NCI-H526 treated with DMSO at 0.1 percent for 48 hours (cell line): ENCODE data around the gene COL6A2.
"Not testable (repeated sequence)": the region's sequence is repeated elsewhere in the genome, so short reads cannot be mapped to it uniquely, and the experiment has no call there.

Experiments used
- DNase-seq: peaks from one replicate; lab custom pipeline; 2025; lab: John Stamatoyannopoulos, UW

The COL6A2 gene

DNA sequence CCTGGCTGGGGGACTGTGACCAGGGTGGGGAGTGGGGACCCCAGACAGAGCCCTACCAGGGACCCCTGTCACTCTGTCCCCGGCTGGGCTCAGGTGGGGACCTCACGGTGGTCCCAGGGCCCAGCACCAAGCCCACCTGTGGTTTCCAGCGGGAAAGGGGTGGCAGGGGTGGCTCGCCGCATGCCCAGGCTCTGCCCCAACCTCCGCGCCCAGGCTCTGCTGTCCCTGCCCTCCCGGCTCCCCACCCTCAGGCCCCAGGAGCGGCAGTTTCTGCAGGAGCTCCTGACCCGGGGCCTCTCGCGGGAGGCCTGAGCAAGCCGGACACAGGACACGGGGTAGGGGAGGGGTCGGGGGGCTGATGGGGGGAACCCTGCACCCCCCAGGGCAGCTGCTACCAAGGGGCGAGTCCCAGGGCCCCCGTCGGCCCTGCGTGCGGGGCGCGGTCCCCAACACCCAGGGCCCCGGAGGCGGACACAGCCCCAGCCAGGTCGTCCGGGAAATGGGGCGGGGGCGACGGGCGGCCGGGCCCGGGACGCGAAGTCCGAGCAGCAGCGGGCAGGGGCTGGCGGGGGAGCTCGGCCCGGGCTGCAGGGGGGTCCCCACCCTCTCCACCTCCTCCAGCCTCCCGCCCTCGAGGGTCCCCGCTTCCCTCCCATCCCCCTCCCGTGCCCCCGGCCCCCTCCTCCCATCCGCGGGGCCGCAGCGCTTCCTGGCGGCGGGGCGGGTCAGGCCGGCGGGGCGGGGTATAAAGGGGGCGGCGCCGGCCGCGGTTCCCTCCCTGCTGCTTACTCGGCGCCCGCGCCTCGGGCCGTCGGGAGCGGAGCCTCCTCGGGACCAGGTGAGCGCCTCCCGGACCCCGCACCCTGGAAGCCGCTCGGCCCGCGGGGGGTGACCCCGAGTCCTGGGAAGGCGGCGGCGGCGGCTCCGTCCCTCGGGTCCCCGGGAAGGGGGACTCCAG is at the start of gene COL6A2:
COL6A2 (plus strand) TSS at position 777 of the 958 bp plus-strand sequence.
- no peak for DNase-seq

DNA sequence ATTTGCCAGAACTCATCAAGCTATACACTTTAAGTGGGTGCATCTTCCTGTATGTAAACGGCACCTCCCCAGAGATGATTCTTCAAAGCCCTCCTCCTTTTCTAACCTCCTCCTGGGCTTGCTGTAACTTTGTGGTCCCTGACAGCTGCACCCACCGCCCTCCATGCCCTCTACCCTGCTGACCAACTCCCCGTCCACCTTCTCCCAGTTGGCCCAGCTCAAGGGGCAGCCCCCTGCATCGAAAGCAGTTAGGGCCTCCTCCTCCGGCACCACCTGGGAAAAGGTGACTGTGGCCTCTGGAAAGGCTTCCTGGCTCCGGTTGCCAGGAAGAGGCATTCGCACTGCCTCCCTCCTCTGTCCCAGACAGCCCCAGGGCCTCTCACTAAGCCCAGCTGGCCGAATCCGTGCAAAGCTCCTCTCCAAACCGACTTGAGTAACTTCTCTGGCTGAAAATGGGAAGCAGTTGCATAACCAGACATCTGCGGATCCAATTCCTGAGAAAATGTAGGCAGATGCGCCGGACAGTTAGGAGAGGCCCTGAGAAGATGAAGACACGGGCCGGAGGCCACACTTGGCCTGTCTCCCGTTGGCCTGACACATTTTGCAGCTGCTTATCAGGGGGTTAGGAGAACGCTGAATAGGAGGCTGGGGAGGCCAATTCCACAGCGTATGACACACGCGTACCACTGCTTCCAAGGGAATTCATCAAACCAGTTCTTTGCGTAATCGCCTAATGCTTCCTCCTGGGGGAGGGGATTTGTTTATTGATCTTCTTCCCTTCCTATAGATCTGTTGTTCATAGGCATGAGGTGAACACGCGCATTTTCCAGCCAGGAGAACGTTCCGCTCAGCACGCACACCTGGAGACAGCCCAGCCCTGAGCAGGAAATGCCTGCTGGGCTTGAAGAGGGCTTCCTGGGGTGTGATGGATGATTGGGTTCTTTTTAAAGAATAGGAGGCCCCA is 48.7 kb upstream of the COL6A2 start:
- no peak for DNase-seq

DNA sequence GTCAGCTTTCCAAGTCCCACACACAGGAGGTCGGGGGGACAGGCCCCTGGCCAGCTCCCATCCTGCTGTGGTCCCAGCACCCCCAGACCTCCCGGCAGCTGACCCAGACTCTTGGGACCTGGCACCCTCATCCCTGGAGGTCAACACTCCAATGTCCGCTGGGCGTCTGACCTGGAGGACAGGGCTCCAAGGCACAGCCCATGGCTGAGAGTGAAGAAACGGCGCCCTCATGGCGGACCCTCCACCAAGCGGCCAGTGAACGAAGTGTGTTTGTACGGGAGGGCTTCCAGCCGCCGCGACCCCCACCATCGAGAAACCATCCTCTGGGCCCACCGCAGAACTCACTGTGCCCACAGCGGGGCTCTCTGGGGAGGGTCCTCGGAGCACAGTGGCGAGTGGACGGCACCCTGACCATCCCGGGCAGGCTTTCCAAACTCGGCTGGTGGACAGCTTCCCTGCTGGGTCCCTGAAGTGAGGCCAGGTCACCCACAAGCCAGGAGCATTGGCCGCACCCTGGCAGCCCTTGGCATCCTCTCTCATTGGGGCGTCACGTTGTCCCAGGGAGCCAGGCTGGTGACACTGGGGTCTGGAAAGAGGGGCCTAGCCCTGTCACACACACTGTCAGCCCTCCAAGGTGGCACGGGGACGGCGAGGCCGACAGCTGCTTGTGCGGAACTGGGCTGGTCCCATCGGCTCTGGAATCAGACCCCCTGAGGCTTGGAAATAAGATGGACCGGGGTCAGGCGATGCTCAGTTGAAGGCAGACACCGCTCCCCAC is 47.8 kb upstream of the COL6A2 start:
- DNase-seq = no peak

DNA sequence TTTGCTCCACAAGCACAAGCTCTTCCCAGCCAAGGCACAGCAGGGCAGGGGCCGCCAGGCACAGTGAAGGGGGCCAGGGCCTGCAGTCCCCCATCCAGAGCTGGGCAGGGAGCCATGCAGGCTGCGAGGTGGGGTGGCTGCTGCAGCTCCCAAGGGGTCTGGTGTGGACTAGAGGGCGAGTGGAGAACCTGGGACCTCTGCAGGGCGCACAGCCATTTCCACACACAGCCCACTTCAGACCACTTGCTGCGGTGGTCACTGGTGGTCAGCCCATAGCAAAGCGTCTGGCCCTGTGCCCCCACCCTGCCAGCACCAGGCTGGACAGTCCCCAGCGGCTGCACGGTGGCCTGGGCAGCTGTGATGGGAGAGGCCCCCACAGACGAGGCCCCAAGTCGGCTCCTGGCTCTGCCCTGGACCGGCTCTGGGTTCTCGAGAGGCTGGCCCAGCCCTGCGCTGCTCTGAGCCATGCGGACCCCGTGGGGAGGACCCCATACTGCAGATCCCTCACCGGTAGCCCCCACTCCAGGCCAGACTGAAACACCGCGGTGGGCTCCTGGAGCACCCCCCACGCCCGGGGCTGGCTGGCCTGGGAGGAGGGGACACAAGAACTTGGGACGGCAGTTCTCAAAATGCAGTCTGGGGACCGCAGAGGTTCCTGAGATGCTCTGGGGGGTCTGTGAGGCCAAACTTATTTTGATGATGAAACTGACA is 47.1 kb upstream of the COL6A2 start:
- DNase-seq = no peak

DNA sequence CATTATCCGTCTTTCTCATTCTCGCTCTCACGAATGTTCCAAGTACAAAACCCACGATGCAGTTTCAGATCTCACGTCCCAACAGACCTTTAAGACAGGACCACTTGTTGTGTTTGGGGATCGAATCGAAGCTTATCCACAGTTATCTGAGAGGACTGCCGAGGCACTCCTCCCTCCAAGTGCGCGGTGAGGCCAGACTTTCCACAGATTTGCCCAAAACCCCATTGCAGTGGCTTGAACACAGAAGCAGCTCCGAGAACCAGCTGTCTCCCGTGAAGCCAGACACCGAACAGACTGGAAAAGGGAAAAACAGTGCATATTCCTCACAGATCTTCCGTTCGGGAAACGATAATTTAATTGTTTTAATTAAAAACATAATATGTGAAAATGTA is 46.5 kb upstream of the COL6A2 start:
- no peak for DNase-seq

DNA sequence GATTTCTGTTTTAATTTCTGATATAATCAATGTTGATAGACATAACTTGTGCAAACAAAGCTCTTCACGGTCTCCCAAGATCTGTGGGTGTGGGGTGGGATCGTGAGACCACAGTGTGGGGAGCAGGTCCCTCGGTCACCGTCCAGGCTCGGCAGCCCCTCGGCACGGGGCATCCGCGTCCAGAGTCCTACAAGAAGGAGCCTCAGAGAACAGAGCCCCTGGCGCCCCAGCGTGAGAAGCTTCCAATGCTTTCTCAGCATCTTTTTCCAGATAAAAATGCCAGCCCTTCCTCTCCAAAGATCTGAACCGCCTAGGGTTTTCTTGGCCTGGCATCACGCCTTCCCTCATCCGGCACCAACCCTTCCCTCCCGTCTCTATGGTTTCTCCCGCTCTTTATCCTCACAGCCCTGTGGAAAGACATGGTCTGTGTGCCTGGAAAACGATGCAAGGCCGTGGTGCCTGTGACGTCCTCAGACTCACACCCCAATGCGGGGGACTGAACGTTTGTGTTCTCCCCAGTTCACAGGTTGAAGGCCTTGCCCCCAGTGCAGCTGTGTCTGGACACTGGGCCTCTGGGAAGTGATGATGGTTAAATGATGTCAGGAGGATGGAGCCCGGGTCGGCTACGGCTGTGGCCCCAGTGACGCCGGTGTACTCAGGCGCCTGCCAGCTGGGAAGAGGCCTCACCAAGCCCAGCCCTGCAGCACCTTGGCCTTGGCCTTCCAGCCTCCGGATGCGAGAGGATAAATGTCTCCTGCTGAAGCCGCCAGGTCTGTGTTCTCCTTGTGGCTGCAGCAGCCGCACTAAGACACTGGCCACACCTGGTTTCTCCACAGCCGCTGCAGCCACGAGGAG is 45.9 kb upstream of the COL6A2 start:
- no peak for DNase-seq

DNA sequence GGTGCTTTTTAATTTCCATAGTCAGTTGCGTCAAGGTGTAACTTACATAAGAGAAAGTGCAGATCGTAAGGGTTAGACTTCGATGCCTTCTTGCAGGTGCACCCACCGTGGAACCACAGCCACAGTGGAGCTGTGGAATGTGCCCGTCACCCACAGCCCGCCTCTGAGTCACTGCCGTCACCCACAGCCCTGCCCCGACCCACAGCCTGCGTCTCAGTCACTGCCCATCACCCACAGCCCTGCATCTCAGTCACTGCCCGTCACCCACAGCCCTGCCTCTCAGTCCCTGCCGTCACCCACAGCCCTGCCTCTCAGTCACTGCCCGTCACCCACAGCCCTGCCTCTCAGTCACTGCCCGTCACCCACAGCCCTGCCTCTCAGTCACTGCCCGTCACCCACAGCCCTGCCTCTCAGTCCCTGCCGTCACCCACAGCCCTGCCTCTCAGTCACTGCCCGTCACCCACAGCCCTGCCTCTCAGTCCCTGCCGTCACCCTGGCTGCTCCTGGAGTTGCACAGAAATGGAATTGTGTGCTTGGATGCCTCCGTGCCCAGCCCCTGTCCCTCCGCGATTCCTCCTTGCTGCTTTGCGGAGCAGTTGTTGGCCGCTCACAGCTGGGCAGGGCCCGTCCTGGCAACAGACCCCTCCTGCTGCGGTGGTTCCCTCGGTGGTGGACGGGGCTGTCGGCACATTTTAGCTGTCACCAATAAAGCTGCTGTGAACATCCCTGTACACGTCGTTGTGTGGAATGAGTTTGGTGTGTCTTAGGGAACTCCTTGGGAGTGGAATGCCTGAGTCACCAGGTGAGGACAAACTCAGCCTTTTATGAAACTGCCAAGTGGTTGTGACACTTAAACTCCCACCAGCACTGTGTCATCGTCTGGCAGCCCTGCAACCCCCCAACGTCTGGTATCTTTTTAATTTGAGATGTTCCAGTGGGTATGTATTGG is 44.9 kb upstream of the COL6A2 start:
- DNase-seq = no peak

DNA sequence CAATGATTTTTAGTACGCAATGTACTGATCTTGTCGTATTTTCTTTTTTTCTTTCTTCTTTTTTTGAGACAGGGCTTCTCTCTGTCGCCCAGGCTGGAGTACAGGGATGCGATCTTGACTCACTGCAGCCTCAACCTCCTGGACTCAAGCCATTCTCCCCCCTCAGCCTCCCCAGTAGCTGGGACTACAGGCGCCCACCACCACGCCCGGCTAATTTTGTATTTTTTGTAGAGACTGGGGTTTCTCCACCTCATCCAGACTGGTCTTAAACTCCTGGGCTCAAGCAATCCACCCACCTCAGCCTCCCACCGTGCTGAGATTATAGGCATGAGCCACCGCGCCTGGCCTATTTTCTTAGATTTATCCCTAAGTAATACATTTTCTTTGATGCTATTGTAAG is 43.9 kb upstream of the COL6A2 start:
- DNase-seq = no peak

DNA sequence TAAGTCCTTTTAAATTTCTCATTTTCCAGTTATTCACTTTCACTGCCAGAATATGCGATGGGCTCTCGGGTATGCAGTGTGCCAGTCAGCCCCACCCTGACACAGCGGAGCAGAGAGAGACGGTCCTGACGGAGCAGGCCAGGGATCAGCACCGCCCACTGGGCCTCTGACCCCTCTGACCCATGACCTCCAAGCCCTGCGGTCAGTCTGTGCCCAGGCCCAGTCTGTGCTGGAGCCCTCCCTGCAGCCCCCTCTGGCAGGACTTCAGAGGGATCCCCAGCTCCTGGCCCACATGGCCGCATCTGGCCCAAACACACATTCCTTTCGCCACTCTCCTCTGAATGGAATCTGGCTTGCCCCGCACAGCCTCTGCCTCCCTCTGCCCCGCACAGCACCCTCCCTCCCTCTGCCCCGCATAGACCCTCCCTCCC is 43.4 kb upstream of the COL6A2 start:
- no peak for DNase-seq

DNA sequence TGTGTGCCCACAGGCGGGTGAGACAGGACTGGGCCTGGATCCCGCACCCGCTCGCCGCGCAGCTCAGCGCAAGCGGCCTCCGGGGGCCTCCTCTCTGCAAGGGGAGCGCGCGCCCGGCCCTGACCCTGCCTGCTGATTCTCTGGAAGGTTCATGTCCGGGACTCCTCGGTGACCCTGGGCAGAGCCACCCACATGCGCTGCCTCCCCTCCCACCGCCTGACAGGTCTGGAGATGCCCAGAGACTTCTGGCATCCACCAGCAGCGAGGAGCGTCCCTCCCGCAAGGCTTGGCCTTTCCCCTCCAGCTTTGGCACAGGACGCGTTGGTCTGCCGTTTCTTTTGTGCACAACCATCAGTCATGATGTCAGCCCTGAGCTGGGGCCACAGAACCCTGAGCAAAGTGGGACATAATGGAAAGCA is 42.0 kb upstream of the COL6A2 start:
- no peak for DNase-seq

DNA sequence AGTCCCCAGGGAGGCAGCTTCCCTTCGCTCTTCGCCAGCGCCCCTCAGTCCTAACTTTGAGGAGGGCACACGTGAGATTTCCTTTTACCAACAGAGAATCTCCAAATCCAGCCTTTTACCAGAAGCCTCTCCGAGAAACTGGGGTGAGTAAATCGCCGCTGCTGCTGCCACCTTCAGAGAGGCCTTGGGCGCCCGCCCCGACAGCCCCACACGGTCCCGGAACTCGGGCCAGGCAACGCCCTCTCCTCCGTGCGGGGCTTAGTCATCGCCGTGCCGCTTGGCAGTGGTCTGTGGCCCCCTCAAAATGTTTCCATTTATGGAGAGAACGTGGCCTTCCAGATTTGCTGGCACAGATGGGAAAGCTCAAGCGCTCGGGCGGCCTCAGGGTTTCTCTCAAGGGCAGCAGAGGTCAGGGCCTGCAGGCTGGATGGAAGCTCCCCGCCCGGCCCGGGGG is 41.4 kb upstream of the COL6A2 start:
- DNase-seq = no peak

DNA sequence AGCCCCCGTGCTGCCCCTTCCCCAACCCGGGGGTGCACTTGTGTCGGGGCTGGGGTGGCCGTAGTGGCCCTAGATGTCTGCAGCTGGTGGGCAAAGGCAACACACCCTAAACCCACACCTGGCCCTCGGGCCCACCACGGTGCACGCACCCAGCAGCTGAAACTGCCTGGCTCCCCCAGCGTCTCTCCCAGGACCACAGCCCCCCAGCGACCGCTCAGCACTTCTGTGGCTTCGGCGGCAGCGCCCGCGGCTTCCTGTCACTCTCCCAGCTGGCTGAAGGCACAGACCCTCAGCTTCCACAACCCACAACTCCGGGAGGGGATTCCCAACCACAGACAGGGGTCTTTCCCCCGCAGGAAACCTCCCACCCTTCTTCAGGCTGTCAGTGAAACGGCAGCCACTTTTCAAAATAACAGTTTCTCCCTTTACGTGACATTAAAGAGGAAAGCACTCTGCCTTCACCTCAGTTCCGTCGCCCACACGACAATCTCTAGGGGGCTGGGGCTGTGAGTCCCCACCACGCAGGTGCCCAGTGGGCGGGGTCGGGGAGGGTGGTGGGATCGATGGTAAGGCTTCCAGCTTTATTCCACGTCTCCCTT is 40.7 kb upstream of the COL6A2 start:
- no peak for DNase-seq

DNA sequence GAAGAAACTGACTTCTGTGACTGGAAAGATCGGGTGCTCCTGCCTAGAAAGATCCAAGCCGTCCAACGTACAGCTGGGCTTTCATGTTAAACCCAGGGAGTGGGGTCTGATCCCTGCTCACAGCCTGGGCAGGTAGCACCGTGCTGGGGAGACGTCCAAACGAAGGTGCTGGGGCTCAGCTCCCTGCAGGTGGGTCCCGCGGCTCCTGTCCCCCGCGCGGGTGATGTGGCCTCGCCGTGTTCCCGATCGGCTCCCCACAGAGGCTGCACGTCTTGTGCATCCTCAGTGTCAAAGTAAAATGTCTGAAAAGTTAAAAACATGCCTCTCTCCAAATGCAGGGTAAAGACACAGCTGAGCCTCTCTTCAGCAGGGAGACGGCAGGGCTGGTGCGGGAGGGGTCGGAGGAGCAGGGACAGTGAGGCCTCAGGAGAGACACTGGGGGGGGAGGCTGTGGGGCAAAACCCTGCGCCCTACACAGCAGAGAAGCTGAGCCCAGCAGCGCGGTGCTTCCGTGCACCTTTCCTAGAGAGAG is 40.1 kb upstream of the COL6A2 start:
- no peak for DNase-seq

DNA sequence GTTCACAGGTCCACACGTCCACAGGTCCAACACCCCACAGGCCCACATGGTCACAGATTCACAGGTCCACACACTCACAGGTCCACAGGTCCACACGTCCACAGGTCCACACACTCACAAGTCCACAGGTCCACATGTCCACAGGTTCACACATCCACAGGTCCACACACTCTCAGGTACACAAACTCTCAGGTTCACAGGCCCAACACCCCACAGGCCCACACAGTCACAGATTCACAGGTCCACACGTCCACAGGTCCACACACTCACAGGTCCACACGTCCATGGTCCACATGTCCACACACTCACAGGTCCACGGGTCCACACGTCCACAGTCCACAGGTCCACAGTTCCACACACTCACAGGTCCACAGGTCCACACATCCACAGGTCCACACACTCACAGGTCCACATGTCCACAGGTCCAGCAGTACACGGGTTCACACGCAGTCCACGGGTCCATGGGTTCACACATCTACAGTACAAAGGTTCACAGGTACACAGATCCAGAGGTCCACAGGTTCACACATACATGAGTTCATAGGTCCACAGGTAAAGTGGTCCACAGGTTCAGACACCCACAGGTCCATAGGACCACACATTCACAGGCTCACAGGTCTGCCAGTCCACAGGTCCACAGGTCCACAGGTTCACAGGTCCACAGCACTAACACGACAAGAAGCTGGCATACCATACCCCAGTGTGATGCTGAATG is 39.3 kb upstream of the COL6A2 start:
- no peak for DNase-seq

DNA sequence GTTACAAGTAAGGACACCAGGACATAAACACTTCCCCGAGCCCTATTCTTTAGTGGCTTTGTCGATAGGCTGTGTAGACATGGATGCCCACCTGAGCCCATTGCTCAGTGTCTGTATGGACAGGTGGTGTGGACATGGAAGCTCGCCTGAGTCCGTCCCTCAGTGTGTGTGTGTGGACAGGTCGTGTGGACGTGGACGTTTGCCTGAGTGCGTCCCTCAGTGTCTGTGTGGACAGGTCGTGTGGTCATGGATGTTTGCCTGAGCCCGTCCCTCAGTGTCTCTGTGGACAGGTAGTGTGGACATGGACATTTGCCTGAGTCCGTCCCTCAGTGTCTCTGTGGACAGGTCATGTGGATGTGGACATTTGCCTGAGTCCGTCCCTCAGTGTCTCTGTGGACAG is 38.7 kb upstream of the COL6A2 start:
- DNase-seq = no peak

DNA sequence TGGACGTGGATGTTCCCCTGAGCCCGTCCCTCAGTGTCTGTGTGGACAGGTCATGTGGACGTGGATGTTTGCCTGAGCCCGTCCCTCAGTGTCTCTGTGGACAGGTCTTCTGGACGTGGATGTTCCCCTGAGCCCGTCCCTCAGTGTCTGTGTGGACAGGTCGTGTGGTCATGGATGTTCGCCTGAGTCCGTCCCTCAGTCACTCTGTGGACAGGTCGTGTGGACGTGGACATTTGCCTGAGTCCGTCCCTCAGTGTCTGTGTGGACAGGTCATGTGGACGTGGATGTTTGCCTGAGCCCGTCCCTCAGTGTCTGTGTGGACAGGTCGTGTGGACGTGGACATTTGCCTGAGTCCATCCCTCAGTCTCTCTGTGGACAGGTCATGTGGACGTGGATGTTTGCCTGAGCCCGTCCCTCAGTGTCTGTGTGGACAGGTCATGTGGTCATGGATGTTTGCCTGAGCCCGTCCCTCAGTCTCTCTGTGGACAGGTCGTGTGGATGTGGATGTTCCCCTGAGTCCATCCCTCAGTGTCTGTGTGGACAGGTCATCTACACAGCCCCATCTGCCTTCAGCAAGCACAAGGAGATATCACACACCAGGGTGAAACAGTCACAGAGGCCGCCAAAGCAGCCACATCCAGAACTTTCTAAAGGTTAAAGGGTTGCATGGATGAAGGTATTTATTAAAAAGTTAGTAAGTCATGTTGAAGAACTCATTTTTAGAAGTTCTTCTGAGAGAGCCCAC is 38.0 kb upstream of the COL6A2 start:
- not testable (repeated sequence) for DNase-seq

DNA sequence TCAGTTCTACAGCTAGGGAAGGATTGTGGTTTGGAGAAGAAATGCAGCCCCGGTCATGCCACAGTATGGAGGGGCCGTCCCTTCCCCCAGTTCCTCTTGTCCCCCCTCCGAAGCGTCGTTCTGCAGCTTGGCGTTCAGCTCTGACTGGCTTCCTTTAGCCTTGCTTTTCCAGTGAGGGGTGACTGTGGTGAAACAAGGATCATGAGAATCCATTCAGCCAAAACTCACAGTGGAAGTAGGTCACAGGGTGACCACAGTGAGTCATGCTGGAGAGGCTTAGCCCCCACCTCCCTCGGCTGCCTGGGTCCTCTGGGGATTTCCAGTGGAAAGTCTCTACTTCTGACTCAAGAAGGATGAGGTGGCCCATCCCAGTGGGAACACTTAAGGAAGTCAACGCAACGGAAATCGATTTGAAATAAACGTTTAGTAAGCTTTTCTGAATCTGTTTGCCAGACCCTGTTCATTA is 37.3 kb upstream of the COL6A2 start:
- DNase-seq = no peak
